ENCODE data around the gene SNORC. TPM values are rescaled to one million over a fixed set of nuclear protein-coding genes. Genes with fewer than 3 reads are reported as not detected.
"Not testable (repeated sequence)": the region's sequence is repeated elsewhere in the genome, so short reads cannot be mapped to it uniquely, and the experiment has no call there.

Gene SNORC
- 1.3 and 1.6 TPM in 2 replicates for total RNA-seq

DNA sequence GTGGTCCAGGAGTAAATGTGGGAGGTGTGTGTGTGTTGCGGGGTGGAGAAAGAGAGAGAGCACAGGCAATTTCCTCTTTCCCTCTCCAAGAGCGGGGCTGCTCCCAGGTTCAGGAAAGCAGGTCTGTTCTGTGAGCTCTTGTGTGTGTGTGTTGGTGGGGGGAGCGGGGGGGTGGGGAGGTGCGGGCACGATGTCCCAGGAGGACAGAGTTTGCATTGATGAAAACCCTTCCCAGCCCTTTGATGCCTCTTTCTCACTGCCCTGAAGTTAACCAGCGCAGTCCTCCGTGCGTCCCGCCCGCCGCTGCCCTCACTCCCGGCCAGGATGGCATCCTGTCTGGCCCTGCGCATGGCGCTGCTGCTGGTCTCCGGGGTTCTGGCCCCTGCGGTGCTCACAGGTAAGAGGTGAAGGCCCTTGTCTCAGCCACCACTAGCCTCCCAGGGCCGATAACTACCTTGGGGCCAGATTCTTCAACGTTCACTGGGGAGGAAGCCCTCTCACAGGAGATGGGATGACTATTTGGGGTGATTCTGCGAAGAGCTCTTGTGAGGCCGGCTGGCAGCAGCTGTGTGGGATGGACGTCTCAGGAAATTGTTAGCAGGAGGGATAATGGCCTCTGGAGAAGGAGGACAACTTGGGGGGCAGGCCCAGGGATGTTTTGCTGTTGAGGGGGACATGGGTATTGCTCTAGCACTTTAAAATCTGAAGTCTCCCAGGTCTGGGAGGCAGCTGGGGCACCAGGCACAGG is at the start of gene SNORC:
Gene SNORC (plus strand): TSS at position 247 of the 748 bp plus-strand sequence. CDS start 78 bp downstream, at position 325.
- intact Hi-C loops (cut with micrococcal nuclease) = no loop called here

DNA sequence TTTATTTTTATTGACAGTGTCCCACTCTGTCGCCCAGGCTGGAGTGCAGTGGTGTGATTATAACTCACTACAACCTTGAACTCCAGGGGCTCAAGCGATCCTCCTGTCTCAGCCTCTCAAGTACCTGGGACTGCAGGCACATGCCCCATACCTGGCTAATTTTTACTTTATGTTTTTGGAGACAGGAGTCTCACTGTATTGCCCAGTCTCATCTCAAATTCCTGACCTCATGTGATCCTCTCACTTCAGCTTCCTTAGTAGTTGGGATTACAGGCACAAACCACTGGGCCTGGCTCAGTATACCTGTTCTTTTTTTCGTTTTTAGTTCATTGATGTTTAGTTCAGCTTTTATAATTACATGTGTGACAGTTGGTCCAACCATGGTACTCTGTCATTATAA is 40.1 kb upstream of the SNORC start:
- intact Hi-C loops (cut with micrococcal nuclease) = no loop called here

DNA sequence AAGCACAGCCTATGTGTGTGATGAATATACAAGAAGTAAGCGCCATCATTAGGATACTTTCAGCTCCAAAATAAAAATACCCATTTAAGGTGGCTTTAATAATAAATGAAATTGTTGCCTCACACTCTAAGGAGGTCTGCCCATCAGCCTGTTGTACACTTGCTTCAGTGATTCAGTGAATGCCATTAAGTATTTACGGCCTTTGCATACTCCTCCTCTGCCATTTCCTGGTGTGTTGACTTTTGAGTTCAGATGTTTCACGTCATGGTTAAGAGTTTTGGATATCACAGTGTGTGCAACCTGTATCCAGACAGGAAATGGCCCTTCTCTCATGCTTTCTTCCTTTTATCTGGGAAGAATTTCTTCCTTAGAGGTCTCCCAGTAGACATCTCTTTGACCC is 38.6 kb upstream of the SNORC start:
- intact Hi-C loops (cut with micrococcal nuclease) = no loop called here

DNA sequence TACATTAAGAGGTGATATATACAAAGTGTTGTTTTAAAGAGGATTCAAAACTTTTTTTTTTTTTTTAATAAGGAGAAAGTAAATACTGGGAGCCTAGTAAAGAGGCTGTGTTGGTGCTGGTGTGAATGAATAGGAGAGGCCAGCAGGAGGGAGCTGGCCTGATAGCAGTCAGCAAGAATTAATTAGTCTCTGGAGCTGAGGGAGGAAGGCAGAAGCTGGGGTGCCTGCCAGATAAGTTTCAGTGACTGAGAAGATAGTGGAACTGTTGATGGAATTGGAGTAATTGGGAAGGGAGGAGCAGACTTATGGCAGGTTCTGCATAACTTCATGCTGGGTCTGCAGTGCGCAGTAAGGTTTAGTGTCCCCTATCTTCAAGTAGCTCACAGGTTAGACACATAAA is 36.2 kb upstream of the SNORC start:
- intact Hi-C loops (cut with micrococcal nuclease) = no loop called here

DNA sequence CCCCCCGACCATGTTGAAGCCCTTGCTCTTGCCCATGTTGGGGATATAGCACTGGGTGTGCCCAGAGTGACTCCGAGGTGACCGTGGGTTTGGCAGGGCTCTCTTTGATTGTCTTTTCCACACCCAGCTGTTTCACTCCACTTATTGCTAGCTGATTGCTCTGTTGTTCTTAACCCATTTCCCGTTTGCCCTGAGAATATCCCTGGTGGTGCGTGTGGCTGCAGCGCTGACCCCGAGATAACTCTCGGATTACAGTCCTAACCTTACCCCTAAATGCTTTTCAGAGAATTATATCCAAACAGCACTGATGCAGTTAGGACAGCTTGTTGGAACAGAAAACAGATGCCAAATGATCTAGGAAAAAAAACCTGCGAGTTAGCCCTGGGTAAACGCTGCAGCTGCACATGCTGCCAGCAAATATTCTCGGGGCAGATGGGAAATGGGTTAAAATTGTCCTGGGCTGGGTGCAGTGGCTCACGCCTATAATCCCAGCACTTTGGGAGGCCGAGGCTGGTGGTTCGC is 34.3 kb upstream of the SNORC start:
- intact Hi-C loops (cut with micrococcal nuclease) = loop anchor here (5.0 kb wide), 2 partner anchors 53 to 432 kb away; no protein-coding TSS in a partner anchor

DNA sequence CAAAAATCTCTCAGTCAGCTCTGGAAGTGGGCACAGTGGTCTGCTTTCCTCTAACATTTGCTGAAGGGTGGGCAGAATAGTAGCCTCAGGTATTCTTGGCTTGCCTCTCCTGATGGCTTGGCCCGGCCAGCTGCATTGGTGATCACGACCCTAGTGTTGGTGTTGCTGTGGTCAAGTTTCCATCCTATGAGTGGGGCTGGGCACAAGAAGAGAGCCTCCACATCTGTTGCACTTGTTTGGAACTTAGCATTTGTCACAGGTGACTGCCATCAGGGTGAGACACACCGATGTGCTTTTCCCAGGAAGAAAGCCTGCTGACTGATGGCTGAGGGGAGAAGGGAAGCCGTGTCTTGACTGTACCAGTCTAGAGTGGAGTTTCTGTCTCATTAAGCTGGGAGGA is 33.1 kb upstream of the SNORC start:
- intact Hi-C loops (cut with micrococcal nuclease) = loop anchor here (5.0 kb wide), 2 partner anchors 55 to 430 kb away; no protein-coding TSS in a partner anchor

DNA sequence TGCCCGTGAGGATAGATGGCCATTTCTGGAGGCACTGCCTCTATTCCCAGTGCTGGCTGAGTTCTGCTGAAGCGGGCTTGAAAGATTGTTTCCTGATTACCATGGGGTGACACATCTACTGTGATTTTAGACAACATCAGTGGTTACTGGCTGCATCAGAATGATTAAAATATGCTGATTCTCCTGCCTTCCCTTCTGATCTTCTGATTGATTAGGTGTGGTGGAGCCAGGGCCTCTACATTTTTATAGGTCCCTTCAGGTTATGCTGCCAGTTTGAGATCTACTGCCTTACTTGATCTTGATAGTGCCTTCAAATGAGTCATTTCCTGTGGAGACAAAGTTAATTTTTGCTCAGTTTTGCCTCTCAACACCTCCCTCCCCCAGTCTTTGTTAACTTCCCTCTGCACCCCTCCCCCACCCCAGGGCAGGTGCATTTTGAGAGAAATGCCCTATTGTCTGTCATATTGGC is 31.6 kb upstream of the SNORC start:
- intact Hi-C loops (cut with micrococcal nuclease) = loop anchor here (1.0 to 5.0 kb wide), 3 partner anchors 56 to 429 kb away; partner anchors contain the start of gene ATG16L1

DNA sequence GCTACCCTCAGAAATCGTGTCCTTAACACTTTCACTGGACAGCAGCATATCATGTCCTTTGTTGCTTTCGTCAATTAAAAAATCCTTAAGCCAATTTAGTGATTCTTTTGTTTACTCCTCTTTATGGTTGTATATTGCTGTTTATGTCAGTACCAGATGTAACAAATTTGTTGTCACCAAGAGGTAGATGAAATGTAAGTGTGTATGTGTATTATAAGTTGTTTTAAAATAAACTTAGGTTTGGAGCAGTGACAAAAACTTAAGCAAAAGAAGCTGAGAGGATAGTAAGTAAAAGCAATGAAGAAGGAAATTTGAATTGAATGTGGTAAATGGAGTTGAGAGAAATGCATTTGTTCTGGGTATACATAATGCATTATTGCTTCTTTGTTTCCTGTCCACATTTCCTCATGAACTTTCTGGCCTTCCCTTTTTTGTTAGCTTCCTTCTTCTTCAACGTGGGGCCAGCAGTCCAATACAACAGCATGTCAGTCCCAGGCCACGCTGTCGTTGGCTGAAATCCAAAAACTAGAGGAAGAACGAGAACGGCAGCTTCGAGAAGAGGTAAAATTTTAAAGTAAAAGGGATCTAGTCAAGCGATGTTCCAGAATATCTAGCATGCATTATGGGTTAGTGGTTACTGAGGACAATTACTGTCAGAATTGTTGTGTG is 30.5 kb upstream of the SNORC start:
- intact Hi-C loops (cut with micrococcal nuclease) = loop anchor here (5.0 kb wide), 2 partner anchors 57 to 428 kb away; no protein-coding TSS in a partner anchor

DNA sequence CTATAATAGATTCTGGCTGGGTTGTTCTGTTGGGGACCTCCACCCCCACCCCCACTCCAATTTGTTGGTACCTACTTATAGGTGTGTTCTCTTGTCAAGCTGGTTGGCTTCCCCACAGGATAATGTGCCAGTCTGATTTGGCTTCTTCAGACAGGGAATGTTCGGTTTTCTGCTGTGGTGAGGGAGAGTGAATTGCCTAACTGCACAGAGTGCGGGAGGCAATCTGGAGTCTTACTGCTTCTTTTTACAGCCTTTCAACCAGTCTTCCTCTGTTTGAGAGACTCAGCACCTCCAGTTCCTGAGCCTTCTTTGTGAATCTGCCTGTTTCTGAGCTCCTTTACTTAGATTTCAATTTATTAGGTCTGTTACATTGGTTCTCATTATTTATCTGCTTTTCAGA is 27.4 kb upstream of the SNORC start:
- intact Hi-C loops (cut with micrococcal nuclease) = no loop called here

DNA sequence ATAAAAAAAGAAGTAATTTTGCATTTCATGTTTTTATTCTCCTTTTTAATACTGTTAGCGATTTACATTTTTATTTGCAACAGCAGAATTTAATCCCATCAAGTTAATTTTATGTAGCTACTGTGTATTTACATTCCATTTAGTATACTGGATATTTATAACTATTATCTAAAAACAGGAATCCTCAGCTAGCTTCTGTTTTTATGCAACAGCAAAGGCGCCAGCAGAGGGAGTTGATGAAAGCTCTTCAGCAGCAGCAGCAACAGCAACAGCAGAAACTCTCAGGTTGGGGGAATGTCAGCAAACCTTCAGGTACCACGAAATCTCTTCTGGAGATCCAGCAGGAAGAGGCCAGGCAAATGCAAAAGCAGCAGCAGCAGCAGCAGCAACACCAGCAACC is 26.2 kb upstream of the SNORC start:
- intact Hi-C loops (cut with micrococcal nuclease) = no loop called here

DNA sequence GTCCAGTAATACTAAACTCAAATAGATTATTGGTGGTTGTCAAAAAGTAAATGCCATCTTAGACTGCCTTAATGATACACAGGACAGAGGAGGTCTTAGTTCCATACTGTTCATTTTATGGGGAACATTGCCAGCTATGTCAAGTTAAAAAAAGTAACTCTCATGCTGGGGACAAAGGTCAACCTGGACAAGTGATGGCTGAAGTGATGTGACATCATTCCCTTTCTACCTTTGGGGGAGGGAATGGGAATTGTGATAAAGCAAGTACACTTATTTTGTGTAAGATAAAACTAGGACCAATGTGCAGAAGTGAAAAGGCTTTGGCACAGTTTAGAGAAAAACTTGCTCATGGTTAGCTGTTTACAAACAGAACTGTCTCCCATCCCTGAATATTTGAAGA is 24.0 kb upstream of the SNORC start:
- intact Hi-C loops (cut with micrococcal nuclease) = no loop called here

DNA sequence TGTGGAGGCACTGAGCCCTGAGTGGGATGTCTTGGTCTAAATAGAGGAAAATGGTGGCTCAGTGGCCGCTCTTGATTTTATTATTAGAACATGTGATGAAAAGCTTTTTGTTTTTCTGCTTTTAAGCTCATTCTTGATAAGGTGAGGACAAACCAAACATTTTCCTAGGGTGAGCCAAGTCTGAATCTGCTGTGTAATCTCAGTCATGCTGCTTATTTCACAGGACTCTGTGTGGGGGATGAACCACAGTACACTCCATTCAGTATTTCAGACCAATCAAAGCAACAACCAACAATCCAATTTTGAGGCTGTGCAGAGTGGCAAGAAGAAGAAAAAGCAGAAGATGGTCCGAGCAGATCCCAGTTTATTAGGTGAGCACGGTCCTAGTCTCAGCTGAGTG is 20.0 kb upstream of the SNORC start:
- intact Hi-C loops (cut with micrococcal nuclease) = no loop called here

DNA sequence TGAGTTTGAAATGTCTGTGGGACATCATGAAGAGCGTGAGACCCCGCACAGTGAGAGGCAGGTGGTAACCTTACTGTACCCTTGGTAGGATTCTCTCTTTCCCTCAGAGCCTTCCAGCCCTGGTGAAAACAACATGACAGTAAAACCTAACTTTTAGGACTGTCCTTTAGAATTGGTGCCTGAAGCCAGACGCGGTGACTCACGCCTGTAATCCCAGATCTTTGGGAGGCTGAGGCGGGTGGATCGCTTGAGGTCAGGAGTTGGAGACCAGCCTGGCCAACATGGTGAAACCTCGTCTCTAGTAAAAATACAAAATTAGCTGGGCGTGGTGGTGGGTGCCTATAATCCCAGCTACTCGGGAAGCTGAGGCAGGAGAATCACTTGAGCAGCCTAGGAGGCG is 18.0 kb upstream of the SNORC start:
- intact Hi-C loops (cut with micrococcal nuclease) = not testable (repeated sequence)

DNA sequence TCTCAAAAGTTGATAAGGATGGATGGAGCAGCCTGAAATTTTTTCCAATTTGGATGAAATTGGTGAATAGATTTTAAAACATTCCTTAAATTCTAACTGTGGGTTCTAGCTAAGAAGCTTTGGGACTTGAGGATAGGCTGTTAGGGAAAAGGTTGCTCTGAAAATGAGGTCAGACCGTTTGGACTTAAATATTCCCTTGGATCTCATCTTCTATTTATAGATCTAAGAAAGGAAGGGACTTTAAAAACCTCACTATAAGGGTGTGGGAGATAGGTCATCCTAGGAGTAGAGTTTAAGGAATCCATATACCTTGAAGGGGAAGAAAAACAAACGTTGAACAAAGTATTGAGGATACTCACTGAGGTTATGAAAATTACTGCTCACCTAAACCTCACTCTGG is 17.4 kb upstream of the SNORC start:
- intact Hi-C loops (cut with micrococcal nuclease) = loop anchor here (1.0 kb wide), 1 partner anchor 399 kb away; the partner anchor contains the start of gene ATG16L1

DNA sequence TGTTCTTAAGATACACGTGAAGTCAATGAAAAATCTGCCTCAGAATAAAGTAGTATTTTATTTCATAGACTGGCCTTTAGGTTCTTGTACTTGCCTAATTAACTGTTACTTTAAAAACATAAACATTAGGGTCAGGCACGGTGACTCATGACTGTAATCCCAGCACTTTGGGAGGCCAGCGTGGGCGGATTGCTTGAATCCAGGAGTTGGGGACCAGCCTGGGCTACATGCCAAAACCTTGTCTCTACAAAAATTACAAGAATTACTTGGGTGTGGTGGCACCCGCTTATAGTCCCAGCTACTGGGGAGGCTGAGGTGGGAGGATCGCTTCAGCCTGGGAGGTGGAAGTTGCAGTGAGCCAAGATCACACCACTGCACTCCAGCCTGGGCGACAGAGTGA is 16.0 kb upstream of the SNORC start:
- intact Hi-C loops (cut with micrococcal nuclease) = no loop called here

DNA sequence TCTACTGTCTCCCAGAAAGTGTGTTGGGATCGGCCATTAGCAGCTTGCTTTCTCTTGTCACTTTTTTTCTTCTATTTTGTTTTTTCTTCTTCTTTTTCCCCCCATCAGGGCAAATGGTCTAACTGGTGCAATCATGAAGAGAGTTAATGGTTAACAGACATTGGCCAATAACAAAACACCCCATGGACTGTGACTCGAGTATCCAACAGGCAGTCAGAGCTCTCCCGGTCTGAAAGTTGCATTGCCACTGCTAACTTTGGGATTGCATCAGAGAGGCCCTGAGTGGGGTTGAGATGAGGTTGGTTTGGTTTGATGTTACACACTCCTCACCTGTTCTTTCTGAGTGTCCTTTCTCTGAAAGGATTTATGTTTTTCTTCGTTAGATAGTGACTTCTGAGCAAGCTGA is 12.9 kb upstream of the SNORC start:
- intact Hi-C loops (cut with micrococcal nuclease) = no loop called here

DNA sequence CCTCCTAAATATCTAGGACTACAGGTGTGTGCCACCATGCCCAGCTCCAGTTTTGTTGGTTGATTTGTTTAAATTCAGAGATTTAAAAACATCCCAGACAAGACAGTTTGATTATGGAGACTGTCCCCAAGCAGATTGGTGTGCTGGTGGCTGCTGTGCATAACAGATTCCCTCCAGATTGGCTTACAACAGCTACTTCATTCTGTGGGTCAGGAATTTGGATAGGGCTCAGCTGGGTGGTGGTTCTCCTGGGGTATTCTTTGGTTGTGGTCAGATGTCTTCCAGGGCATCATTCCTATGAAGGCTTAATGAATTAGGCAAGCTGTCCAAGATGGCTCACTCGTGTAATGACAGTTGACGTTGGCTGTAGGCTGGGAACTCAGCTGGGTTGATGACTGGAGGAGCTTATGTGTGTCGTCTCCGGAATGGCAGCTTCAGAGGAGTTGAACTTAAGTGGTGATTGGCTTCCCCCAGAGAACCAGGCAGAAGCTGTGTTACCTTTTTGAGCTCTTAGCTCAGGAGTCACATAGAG is 10.6 kb upstream of the SNORC start:
- intact Hi-C loops (cut with micrococcal nuclease) = no loop called here

DNA sequence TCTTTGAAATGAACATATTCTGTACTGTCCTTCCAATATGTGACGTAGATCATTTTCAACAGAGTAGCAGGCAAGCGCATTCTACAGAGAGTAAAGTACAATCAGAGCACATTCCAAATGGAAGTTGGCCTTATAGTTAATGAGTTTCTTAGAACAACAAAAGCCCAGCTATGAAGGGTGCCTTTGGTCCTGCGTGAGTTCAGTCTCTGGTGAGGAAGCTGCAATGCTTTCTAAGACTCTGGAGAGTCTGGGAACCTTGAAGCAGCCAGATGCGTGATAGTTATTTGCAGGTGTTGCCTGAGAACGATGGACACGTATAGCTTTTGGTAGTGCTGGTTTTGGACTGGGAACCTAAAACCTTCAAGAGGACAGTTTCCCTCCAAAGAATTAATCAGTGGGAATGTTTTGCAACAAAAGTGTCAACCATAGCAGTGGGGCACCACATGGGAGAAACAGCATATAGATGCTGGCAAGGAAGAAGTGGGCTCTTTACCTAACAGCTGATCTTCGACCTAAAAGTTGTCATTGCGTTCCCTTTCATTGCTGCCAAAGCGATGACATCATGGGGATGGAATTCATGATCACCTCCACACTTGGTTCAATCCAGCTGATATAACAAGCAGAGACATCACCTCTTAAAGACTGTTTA is 9.3 kb upstream of the SNORC start:
- intact Hi-C loops (cut with micrococcal nuclease) = no loop called here

DNA sequence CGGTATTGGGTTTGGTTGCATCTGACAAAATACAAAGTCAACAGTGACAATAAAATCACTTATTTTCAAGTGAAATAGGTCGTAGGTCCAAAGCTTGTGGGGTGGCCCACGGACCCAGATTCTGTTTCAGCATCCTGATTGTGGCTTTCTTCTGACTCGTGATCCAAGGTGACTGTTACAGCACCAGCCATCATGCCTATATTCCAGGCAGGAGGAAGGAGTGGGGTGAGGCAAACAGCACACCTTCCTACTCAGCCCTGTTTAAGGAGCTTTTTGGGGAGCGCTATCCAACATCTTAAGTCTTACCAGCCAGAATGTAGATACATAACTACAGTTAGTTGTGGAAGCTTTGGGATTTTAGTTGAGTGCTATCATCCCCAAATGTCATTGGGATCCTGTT is 8.7 kb upstream of the SNORC start:
- intact Hi-C loops (cut with micrococcal nuclease) = no loop called here

DNA sequence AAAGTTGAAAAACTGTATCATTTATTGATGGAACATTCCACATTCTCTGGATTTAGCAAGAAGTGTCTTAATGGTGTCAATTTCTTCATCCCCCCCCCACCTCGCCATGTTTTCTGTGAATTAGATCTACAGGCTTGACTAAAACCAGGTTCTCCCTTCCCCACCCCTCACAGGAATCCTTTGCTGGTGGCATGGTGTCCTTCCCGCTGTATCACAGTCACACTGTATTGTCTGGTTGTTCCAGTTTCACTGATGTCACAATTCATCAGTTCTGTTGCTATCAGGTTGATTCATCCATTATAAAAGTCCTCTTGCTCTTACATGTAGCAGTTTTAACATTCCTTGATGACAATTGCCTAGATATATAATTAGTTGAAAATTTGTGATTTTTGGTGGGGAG is 6.1 kb upstream of the SNORC start:
- intact Hi-C loops (cut with micrococcal nuclease) = no loop called here

DNA sequence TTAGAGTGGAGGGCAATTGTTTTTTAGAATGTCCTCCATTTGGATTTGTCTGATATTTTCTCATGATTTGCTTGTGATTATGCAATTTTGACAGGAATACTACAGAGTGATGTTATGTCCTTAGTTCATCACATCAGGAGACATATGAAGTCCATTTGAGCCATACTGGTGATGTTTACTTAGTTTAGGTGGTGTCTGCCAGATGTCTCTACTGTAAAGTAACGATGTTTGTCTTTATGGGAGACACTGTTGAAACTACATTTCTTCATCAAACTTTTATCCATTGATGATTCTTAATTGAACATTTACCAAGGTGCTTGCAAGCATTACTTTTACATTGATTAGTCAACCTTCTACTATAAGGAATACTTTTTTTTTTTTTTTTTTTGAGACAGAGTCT is 4.9 kb upstream of the SNORC start:
- intact Hi-C loops (cut with micrococcal nuclease) = no loop called here

DNA sequence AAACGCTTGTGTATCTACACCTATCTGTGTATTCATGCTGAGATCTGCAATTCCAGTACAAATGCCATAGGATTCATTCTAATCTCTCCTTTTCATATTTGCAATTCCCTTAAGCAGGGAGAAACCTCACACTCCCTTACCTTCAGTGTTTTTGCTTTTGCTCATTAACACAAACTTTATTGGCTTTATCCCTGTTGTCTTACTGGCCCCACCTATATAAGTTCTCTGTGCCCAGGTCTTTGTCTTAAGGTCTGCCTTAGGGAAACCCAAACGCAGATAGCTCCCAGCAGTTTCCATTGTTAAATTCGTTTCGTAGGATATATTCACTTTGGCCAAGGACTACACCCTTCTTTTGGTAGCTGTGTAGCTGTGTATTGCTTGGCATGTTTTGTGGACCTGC is 4.0 kb upstream of the SNORC start:
- intact Hi-C loops (cut with micrococcal nuclease) = no loop called here

All from T-helper 2 cell treated with Interferon-gamma antibody and Interleukin-4, amounts not matched to agents 100 ng/mL and 5 ng/mL, for 36 hours (primary cell).